Mesodermal cell (in vitro differentiated cells): ENCODE data around the gene GALNT2.

Source experiments
- H3K27ac ChIP-seq: 2 replicates; pipeline ENCODE4 v1.7.0; 2013; ENCODE audit warnings: mild to moderate bottlenecking, low read depth, low read length, moderate library complexity; ENCODE audit not compliant: severe bottlenecking
- H3K36me3 ChIP-seq: 2 replicates; pipeline ENCODE4 v1.7.1; 2013; ENCODE audit warnings: mild to moderate bottlenecking, low read length, moderate library complexity; ENCODE audit not compliant: control insufficient read depth, insufficient read depth
- H3K4me1 ChIP-seq: one replicate; pipeline ENCODE4 v1.7.1; 2013; ENCODE audit warnings: mild to moderate bottlenecking, low read length; ENCODE audit not compliant: insufficient read depth, control insufficient read depth, poor library complexity, severe bottlenecking
- H3K4me3 ChIP-seq: 2 replicates; pipeline ENCODE4 v1.7.0; 2013; ENCODE audit warnings: low read length, control low read depth, mild to moderate bottlenecking; ENCODE audit not compliant: insufficient read depth, poor library complexity, severe bottlenecking; ENCODE audit errors: extremely low read depth
- H3K9me3 ChIP-seq: 2 replicates; pipeline ENCODE4 v1.7.1; 2013; ENCODE audit warnings: mild to moderate bottlenecking, low read length, moderate library complexity; ENCODE audit not compliant: control insufficient read depth
- WGBS, 2 experiments: methylation state at CpG; one replicate each; pipeline ENCODE4 v1.1.5; 2013; ENCODE audit warnings: missing lambda C conversion rate in 2 of 2; ENCODE audit not compliant: insufficient coverage in 2 of 2; 5-methylcytosine and 5-hydroxymethylcytosine counted together

GALNT2 gene

GRCh38 chr1:230199554-230199953 lies 132.5 kb downstream of the GALNT2 start:
- 96 to 100% methylated on average over 1 to 3 of the region's 4 CpGs for WGBS, 2 experiments
- H3K36me3 ChIP-seq = peaks cover 18% of the 10 kb centered on the region
- H3K9me3 ChIP-seq = no peaks in the 10 kb centered on the region
- no peak overlapping the region for H3K4me3 ChIP-seq
- no peak overlapping the region for H3K27ac ChIP-seq
- H3K4me1 ChIP-seq = peaks cover 7% of the 10 kb centered on the region

DNA sequence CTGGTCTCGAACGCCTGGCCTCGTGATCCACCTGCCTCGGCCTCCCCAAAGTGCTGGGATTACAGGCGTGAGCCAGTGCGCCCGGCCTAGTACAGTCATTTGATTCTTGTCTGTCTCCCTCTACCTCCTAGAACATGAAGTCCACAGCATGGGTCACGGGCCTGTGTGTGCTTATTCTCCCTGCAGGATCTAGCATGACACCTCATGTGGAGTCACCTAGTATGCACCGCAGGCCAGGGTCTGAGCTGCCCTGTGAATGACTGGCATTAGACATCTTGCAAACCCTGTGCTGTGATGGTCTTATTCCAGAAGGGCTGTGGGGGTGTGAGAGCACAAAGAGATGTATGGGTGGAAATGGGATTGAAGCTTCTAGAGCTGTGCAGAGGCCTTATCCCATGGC lies 133.2 kb downstream of the GALNT2 start:
- Histone ChIP-seq H3K4me3 (no peak overlapping the region), H3K27ac (no peak overlapping the region), H3K4me1 (peaks cover 7% of the 10 kb centered on the region), H3K9me3 (no peaks in the 10 kb centered on the region), H3K36me3 (peaks cover 22% of the 10 kb centered on the region)
- 92 to 96% methylated on average over 9 of the region's 9 CpGs for WGBS, 2 experiments

DNA sequence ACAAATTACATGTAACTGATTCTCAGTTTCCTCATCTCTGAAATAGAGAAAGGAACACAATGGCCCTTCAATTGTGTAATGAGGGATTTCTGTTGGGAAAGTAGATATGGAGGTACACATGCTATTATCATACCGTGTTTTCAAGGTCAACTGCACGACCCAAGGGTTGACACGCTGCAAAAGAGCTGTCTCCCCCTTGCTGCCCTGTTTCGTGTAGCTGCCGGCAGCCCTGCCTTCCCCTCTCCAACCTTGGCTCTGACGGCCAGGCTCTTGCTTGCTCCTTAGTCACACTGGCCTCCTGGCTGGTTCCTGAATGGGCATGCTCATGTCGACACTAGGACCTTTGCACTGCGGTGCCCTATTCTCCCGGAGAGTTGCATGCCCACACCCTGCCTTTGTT lies 134.4 kb downstream of the GALNT2 start:
- no peaks in the 10 kb centered on the region for H3K9me3 ChIP-seq
- 95 to 96% methylated on average over 9 of the region's 9 CpGs for WGBS, 2 experiments
- H3K4me1 ChIP-seq = peaks cover 6% of the 10 kb centered on the region
- H3K36me3 ChIP-seq = peaks cover 22% of the 10 kb centered on the region
- no peak overlapping the region for H3K4me3 ChIP-seq
- H3K27ac ChIP-seq = no peak overlapping the region

- H3K27ac ChIP-seq = no peak overlapping the region
- no peaks in the 10 kb centered on the region for H3K9me3 ChIP-seq
- H3K36me3 ChIP-seq = peaks cover 22% of the 10 kb centered on the region
- H3K4me3 ChIP-seq = no peak overlapping the region
- H3K4me1 ChIP-seq = peaks cover 12% of the 10 kb centered on the region
- whole genome bisulfite sequencing, 2 experiments = 74 to 92% methylated on average over 2 of the region's 3 CpGs
These were observed 137.8 kb downstream of the GALNT2 start for GRCh38 chr1:230204842-230205241.

DNA sequence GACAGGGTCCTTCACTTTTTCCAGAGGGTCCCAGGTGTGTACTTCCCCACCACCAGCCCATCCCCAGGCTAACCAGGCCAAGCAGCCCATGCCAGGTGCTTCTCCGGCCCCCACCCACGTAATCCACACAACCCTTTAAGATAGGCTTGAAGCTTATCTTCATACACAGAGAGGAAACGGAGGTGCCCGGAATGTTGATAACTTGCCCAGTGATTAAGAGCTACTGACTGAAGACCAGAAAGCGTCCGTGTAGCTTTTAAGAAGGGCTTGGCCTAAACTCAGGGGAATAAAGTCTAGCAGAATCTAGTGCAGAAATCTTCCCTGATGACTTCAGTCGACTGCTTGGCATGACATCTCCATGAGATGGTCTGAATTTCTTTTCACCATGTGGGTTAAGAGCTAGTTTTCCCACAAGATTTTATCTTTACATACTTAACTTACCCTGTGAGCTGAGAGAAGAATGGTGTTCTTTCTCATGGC lies 138.7 kb downstream of the GALNT2 start:
- 92 to 96% methylated on average over 4 to 6 of the region's 7 CpGs for WGBS, 2 experiments
- peaks cover 22% of the 10 kb centered on the region for H3K4me1 ChIP-seq
- no peak overlapping the region for H3K4me3 ChIP-seq
- H3K36me3 ChIP-seq = peaks cover 22% of the 10 kb centered on the region
- H3K27ac ChIP-seq = no peak overlapping the region
- no peaks in the 10 kb centered on the region for H3K9me3 ChIP-seq

GRCh38 chr1:230206207-230206606 lies 139.2 kb downstream of the GALNT2 start:
- Histone ChIP-seq H3K4me1 (peaks cover 26% of the 10 kb centered on the region), H3K36me3 (peaks cover 22% of the 10 kb centered on the region), H3K4me3 (no peak overlapping the region), H3K9me3 (no peaks in the 10 kb centered on the region), H3K27ac (no peak overlapping the region)
- 92% methylated on average over 2 of the region's 2 CpGs; no CpG with 5 or more reads in 1 of the 2 experiments for WGBS, 2 experiments

DNA sequence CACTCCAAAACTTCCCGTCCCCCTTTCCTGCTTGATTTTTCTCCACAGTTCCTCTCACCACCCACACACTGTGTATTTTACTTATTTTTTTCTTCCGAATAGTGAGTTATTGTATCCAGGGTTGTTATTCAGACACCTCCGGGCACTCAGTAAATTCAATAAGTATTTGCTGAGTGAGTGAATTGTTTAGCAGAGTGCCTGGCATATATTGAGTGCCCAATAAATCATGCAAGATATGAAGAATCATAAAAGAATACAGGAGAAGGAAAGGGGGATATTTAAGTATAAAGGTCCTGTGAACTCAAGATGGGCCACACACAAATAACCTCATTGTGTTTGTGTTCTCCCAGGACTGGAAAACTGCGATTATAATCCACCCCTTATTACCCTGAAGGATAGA lies 139.9 kb downstream of the GALNT2 start:
- H3K9me3 ChIP-seq = no peaks in the 10 kb centered on the region
- WGBS, 2 experiments = 86% methylated on average over 1 of the region's 4 CpGs; no CpG with 5 or more reads in 1 of the 2 experiments
- peaks cover 22% of the 10 kb centered on the region for H3K36me3 ChIP-seq
- H3K4me1 ChIP-seq = peaks cover 34% of the 10 kb centered on the region
- no peak overlapping the region for H3K4me3 ChIP-seq
- no peak overlapping the region for H3K27ac ChIP-seq

GRCh38 chr1:230207598-230207997 lies 140.6 kb downstream of the GALNT2 start:
- peaks cover 21% of the 10 kb centered on the region for H3K36me3 ChIP-seq
- H3K9me3 ChIP-seq = no peaks in the 10 kb centered on the region
- WGBS, 2 experiments = 100% methylated on average over 4 of the region's 6 CpGs; no CpG with 5 or more reads in 1 of the 2 experiments

GRCh38 chr1:230208619-230209261 lies 141.7 kb downstream of the GALNT2 start:
- no peak overlapping the region for H3K27ac ChIP-seq
- no peak overlapping the region for H3K4me3 ChIP-seq
- WGBS, 2 experiments = 90 to 99% methylated on average over 7 of the region's 10 CpGs
- peaks cover 9% of the 10 kb centered on the region for H3K36me3 ChIP-seq
- no peaks in the 10 kb centered on the region for H3K9me3 ChIP-seq
- H3K4me1 ChIP-seq = peaks cover 36% of the 10 kb centered on the region

More at GRCh38 chr1:230207598-230207997, 140.6 kb downstream of the GALNT2 start:
- Histone ChIP-seq H3K4me1 (peaks cover 36% of the 10 kb centered on the region), H3K4me3 (no peak overlapping the region), H3K27ac (no peak overlapping the region)

DNA sequence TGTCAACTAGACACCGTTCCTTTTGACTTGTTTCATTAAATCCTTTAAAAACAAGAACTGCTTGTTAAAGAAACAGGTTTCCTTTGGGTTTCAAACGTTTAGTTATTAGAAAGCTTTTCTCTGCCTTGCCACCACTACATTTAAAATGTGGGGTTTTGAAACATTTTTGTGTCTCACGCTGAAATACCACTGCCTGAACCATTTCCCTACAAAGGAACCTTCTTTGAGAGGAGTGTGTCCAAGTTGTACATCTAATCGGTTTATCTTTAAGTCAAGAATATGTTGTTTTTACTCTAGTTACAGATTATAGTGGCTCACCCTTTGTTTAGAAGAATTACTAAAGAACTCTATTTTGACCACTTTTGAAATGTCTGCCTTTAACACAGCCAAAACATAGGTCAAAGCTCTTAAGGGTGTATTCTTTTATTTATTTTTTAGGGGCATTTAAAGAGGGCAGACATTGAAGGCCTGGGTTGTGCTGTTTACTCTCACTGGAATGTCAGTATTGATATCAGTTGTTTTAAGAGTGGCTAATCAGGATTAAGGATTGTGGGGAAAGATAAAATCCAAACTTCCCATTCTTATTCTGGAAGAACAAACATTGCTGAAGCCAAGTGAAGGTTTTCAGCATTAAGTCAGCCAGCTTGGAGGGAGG lies 143.4 kb downstream of the GALNT2 start:
- H3K4me1 ChIP-seq = peaks cover 45% of the 10 kb centered on the region
- H3K36me3 ChIP-seq = no peaks in the 10 kb centered on the region
- 71% methylated on average over 1 of the region's 4 CpGs; no CpG with 5 or more reads in 1 of the 2 experiments for WGBS, 2 experiments
- H3K4me3 ChIP-seq = no peak overlapping the region
- H3K27ac ChIP-seq = peak overlapping the region; percentile 68
- no peaks in the 10 kb centered on the region for H3K9me3 ChIP-seq

GRCh38 chr1:230210981-230211336 lies 143.9 kb downstream of the GALNT2 start:
- WGBS, 2 experiments = 88 to 91% methylated on average over 12 to 13 of the region's 13 CpGs

More at GRCh38 chr1:230210981-230211336, 143.9 kb downstream of the GALNT2 start:
- Histone ChIP-seq H3K4me1 (peaks cover 43% of the 10 kb centered on the region), H3K36me3 (no peaks in the 10 kb centered on the region), H3K9me3 (no peaks in the 10 kb centered on the region), H3K27ac (peak overlapping the region; percentile 68), H3K4me3 (no peak overlapping the region)
